ENCODE measurements around the gene ARHGAP27. TPM values are rescaled to one million over a fixed set of nuclear protein-coding genes. Genes with fewer than 3 reads are reported as not detected.

Gene ARHGAP27
- total RNA-seq, 1 experiment from 2014 or later: 39.2 TPM

DNA sequence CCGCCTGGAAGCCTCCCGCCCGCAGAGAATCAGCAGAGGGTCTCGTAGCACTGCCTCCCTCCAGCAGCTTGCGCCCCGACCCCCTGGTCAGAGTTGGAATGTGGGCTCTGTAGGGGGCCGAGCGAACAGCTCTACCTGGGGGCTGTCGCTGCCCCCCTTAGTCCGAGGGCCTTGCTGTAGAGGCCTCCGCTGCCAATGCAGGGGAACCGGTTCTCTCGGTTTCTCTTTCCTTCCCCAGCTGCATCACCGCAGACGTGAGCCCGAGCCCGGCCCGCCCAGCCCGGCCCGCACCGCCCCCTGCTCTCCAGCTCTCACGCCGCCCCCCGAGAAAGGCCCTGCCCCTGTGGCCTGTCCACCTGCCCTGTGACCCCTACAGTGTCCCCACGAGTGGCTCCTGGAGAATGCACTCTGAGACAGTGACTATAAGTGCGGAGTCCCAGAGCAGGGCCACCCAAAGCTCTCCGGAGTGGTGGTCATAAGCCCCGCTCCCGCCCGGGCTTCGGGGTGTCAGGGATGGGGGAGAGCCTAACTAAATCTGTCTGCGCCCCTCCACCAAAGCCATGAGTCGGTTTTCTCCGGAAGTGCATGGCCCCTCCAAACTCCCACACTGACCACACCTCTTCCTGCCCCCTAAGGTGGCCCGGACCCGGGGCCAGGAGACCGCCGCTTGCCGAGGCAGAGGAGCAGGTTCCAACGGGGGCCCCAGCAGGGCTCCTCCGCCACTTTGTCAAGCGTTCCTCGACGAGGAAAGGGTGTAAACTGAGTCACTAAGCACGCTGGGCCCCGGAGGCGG, 1.7 kb downstream of the ARHGAP27 start:
- no TSS peak for BruUV-seq (replicated peaks)
- in situ Hi-C loops (cut with HindIII; ENCODE audit: low pct_unique_long_range_greater_than_20kb, low sequenced_read_pairs) (no loop called here), intact Hi-C loops (cut with micrococcal nuclease; ENCODE audit: unreplicated experiment) (no loop called here)
- ChIA-PET POLR2A (no interaction called here), CTCF (no interaction called here)
- ATAC-seq: peak; percentile 28
- Histone ChIP-seq H3K27ac (ENCODE audit: low read length) (peak overlapping the region; percentile 71), H3K4me3 (ENCODE audit: low read depth in 2 of 2, low read length in 2 of 2) (peak overlapping the region; percentile 56 to 67), H3K4me1 (ENCODE audit: control insufficient read depth, insufficient read depth, low read length) (no peaks in the 10 kb centered on the region; the same call in 1 of the 2 replicates), H3K9me3 (ENCODE audit: control insufficient read depth, insufficient read depth, low read depth, low read length) (no peaks in the 10 kb centered on the region), H3K27me3 (ENCODE audit: control insufficient read depth, insufficient read depth, low read length) (no peaks in the 10 kb centered on the region), H3K36me3 (ENCODE audit: control insufficient read depth, insufficient read depth, low read length) (no peaks in the 10 kb centered on the region; the same call in 1 of the 2 replicates)
- DNase-seq (ENCODE audit: low read depth, low spot score): no peak
- TF ChIP-seq, protein P1, sequence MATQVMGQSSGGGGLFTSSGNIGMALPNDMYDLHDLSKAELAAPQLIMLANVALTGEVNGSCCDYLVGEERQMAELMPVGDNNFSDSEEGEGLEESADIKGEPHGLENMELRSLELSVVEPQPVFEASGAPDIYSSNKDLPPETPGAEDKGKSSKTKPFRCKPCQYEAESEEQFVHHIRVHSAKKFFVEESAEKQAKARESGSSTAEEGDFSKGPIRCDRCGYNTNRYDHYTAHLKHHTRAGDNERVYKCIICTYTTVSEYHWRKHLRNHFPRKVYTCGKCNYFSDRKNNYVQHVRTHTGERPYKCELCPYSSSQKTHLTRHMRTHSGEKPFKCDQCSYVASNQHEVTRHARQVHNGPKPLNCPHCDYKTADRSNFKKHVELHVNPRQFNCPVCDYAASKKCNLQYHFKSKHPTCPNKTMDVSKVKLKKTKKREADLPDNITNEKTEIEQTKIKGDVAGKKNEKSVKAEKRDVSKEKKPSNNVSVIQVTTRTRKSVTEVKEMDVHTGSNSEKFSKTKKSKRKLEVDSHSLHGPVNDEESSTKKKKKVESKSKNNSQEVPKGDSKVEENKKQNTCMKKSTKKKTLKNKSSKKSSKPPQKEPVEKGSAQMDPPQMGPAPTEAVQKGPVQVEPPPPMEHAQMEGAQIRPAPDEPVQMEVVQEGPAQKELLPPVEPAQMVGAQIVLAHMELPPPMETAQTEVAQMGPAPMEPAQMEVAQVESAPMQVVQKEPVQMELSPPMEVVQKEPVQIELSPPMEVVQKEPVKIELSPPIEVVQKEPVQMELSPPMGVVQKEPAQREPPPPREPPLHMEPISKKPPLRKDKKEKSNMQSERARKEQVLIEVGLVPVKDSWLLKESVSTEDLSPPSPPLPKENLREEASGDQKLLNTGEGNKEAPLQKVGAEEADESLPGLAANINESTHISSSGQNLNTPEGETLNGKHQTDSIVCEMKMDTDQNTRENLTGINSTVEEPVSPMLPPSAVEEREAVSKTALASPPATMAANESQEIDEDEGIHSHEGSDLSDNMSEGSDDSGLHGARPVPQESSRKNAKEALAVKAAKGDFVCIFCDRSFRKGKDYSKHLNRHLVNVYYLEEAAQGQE (IDR thresholded peaks at IDR 0.05; ENCODE audit: insufficient read depth in 1 of 2, low read depth in 2 of 2, low read length in 1 of 2): no peak
- TF ChIP-seq SIN3A (IDR thresholded peaks at IDR 0.05; ENCODE audit: borderline replicate concordance, insufficient read depth, low read depth, low read length) (no peak), TCF7L2 (IDR thresholded peaks at IDR 0.05; ENCODE audit: low read depth, low read length) (no peak), POLR2AphosphoS5 (IDR thresholded peaks at IDR 0.05; ENCODE audit: low read depth, low read length) (no peak)
- TF ChIP-seq, protein P2, sequence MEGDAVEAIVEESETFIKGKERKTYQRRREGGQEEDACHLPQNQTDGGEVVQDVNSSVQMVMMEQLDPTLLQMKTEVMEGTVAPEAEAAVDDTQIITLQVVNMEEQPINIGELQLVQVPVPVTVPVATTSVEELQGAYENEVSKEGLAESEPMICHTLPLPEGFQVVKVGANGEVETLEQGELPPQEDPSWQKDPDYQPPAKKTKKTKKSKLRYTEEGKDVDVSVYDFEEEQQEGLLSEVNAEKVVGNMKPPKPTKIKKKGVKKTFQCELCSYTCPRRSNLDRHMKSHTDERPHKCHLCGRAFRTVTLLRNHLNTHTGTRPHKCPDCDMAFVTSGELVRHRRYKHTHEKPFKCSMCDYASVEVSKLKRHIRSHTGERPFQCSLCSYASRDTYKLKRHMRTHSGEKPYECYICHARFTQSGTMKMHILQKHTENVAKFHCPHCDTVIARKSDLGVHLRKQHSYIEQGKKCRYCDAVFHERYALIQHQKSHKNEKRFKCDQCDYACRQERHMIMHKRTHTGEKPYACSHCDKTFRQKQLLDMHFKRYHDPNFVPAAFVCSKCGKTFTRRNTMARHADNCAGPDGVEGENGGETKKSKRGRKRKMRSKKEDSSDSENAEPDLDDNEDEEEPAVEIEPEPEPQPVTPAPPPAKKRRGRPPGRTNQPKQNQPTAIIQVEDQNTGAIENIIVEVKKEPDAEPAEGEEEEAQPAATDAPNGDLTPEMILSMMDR (IDR thresholded peaks at IDR 0.05): no peak

DNA sequence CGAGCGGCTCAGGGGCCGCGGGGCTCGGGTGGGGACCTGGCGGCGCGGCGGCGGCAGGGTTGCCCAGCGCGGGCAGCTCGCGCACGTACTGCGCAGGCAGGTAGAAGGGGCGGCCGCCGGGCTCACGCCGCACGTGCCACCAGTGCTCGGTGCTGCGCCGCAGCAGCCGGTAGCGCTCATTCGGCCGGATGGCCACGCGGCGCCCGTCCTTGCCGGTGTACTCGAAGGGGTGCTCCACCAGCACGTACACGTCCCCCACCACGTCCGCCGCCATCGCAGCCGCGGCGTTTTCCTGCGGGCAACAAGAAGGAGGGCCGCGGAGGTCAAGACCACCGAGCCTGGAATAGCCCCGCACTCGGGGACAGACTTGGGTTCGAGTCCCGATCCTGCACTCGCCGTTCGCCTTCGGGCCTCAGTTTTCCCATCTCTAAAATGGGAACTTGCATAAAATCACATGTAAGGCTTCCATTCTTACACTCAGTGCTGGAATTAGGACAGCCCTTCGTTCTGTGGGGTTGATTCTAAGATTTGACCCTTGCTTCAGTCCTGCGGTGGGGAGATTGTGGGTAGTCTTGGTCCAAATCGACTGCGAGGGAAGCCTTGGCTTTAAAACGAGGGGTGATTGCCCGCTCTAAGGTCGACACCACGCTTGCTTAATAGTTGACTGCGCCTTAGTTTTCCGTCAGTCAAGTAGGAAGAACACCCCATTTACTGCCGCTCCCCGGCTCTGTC, 2.5 kb downstream of the ARHGAP27 start:
- H3K4me1 ChIP-seq (ENCODE audit: control insufficient read depth, insufficient read depth, low read length): no peaks in the 10 kb centered on the region; the same call in 1 of the 2 replicates
- in situ Hi-C loops (cut with HindIII; ENCODE audit: low pct_unique_long_range_greater_than_20kb, low sequenced_read_pairs) (no loop called here), intact Hi-C loops (cut with micrococcal nuclease; ENCODE audit: unreplicated experiment) (no loop called here)
- peaks cover 2% of the 10 kb centered on the region; the same call in 1 of the 2 replicates for H3K36me3 ChIP-seq (ENCODE audit: control insufficient read depth, insufficient read depth, low read length)
- H3K4me3 ChIP-seq (ENCODE audit: low read depth in 2 of 2, low read length in 2 of 2): no peak overlapping the region
- 0 out of 2 replicates have a peak overlapping the region, but pooled peaks have one; percentile 23 for H3K27ac ChIP-seq (ENCODE audit: low read length)
- H3K27me3 ChIP-seq (ENCODE audit: control insufficient read depth, insufficient read depth, low read length): no peaks in the 10 kb centered on the region
- H3K9me3 ChIP-seq (ENCODE audit: control insufficient read depth, insufficient read depth, low read depth, low read length): no peaks in the 10 kb centered on the region
- ATAC-seq: no peak
- no peak for DNase-seq (ENCODE audit: low read depth, low spot score)
- ChIA-PET POLR2A (no interaction called here), CTCF (interaction anchor here (0.6 kb wide), 1 partner anchor 152 kb away, joined by 3 read pairs; no protein-coding TSS in a partner anchor)
- no TSS peak for BruUV-seq (replicated peaks)
- TF ChIP-seq, protein P1 (IDR thresholded peaks at IDR 0.05; ENCODE audit: insufficient read depth in 1 of 2, low read depth in 2 of 2, low read length in 1 of 2): no peak
- TF ChIP-seq TCF7L2 (IDR thresholded peaks at IDR 0.05; ENCODE audit: low read depth, low read length): 0 out of 2 replicates have a peak, but pooled peaks have one; percentile 4
